GM21381 (cell line): ENCODE data around the gene COPG1.

Experiments
- ATAC-seq: cut with Tn5 transposase; IDR thresholded peaks from one replicate; pipeline ENCODE4 v1.9.1; 2021; ENCODE audit warnings: mild to moderate bottlenecking, moderate library complexity; ENCODE audit not compliant: unreplicated experiment

COPG1 gene

DNA sequence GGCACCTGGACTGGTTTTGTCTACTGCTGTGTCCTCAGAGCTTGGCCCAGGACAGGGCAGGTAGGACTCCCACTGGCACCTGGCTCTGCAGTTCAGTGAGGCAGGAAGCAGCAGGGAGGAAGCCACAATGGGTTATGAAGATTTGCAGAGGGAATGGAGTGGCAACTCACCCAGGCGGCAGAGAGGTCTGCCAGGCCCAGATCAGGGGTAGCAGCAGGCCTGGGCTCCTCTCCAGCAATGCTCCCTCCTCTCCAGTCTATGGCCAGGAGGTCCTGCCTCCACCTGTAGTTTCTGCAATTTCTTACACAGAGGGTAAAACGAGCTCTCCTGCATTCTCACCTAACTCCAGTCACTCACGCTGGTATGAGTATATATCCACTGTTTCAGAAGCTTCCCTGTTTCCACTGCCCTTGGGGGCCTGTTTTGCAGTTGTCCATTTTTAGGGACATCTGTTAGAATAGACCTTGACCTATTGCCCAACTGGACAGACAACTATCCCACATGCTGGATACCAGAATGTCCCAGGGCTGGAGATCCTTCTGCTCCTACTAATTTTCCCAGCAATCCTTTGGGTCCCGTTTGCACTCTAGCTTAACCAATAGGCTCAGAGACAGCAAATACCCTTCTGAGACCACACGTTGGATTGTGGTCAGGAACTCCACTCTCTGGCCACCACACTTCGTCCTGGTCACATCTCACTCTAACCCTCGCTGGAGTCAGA is 64.4 kb downstream of the COPG1 start:
- ATAC-seq: no peak

DNA sequence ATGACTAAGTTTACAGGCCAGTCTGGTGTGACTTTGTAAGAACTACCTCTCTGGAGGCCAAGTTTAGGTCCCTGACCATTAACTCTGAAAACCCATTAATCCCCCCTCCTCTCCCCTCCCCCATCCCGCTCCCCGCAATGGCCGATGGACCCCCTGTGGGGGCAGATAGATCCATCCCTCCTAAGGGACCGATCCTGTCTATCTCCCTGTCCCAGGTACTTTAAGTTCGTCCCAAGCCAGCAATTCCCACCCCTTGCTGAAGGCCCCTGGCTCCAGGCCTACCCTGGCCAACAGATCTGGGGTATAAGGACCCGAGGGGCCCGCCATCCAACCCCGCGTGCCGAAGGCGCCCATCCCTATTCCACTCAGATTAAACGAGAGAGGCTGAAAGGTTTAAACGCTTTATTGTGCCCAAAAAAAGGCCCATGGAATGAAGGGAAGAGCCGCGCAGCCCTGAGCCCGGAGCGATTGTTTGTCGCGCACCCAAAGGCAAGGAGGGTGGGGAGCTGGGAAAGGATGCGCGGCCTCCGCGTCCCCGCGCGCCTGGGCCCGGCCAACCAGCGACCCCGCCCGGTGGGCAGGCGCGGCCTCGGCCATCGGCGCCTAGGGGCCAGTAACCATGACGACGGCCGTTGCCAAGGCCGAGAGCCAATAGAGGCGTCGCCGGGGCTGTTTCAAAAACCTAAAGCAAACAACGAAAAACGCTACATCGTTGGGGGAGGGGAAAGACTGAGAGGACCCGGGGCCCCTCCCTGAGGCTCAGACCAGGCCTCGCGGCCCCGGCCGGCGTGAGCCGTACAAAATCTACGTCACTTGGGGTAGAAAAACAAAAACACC is 65.2 kb downstream of the COPG1 start:
- ATAC-seq: peak; percentile 40

DNA sequence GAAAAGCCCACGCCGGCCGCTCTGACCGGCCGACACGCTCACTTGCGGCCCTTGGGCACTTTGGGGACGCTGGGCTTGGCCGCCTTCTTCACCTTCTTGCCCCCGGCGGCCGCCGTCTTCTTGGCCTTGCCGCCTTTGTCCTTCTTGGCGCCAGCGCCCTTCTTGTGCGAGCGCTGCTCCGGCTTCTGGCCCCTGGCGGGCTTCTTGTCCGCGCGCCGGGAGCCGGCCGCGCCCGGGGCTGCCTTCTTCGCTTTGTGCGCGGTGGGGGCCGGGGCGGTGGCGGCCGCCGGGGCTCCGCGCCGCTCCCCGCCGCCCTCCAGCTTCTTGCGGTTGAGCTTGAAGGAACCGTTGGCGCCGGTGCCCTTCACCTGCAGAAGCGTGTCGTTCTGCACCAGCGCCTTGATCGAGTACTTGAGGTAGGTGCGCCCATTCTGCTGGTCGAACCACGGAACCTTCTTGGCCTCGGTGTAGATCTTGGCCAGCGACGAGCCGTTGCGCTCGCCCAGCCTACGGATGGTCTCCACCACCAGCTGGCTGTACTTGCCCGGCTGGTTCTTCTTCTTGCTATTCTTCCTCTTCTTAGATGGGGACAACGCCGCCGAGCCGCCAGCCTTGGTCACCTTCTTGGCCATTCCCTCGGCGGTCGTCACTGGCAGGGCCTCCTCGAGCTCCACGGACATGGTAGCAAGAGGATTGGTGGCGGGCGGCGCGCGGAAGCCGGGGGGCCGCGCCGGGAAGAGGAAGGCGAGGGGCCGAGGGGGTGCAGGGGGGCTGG is 66.0 kb downstream of the COPG1 start:
- peak; percentile 6 for ATAC-seq

DNA sequence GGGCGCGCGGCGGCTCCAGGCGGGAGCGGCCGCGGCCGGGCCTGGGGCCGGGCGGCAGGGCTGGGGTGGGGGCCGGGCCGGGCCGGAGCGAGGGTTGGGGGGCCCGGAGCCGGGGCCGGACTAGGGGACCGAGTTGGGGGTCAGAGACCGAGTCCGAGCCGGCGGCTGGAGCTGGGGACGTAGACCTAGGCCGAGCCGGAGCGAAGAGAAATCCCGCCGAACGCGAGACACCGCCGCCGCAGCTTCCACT is 66.5 kb downstream of the COPG1 start:
- no peak for ATAC-seq

DNA sequence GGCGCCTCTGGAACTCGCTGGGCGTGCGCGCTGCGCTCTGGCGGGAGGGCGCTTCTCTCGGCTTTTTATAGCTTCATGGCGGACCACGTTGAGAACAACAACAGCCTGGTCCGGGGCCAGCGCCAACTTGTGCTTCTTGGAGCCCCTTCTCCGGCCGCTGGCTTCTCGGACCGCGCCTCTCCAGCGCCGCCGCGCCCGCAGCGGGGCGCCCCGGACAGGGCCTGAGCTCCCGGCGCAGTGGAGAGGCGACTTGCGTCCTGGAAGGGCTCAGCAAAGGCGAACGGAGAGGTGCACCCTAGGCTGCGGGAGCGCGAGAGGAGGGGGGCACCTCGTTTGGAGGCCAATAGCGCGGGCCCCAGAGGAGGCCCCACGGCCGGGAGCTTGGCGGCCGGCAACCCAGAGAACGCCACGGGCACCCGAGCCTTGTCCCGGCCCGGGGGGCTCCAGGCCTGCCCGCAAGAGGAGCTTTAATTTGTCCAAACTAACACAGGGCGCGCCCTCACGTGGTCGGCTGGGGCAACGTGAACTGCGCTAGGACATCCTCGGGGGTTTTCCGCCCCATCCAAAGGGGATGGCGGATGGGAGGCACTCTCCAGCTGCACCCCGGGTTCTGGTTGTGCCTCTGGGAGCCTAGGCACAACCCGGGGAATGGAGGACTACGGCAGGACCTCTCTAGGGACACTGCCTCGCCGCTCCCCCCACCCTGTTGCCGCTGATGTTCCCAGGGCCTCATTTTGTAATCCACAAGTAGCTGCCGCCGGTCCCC is 67.0 kb downstream of the COPG1 start:
- ATAC-seq: peak; percentile 42

DNA sequence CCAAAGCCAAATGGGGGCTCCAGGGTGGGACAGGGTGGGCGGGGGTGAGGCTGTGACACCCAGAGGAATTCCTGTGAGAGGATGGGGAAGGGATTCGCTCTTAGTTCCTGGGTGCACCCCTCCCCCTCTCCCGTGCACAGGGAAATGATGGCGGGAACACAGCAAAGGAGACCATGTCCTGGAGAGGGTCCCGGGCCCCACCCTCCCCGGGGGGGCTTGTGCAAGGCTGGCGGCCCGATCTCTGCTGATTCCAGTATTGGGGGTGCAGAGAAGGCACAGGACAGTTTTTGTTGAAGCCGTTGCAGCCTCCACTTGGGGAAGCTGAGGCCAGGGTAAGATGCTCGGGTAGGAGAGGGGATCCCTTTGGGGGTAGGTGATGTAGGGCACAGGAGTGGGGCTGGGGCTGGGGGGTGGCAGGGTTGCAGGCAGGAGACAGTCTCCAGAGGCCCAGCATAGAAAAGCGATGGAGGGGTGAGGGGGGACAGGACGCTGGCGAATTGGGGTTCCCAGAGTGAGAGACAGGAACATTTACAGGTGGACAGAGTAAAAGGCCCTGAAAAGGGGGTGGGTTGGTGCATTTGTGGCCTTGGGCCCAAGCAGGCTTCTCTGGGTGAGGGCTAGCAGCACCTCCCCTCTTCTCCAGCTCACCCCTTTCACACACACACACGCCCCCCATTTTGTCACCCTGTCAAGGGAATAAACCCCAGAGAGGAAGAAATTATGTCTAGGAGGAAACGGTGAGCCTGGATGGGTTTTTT is 67.8 kb downstream of the COPG1 start:
- no peak for ATAC-seq

DNA sequence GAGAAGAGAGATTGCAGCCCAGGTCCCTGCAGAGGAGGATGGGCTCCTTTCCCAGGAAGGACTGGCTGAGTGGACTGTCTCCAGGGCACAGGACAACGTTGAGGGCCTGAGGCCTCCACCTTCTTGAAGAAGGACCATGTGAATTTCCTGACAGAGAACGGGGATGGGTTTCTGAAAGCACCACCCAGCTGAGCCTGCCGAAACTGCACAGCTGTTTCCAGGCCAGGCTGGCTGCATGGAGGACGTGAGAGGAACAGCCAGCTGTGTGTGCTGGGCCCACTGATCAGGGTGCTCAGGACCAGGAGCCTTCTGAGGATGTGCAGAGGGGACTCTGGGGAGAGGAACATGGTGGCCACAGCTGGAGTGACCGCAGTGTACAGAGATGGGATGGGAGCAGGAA is 68.4 kb downstream of the COPG1 start:
- ATAC-seq: no peak

DNA sequence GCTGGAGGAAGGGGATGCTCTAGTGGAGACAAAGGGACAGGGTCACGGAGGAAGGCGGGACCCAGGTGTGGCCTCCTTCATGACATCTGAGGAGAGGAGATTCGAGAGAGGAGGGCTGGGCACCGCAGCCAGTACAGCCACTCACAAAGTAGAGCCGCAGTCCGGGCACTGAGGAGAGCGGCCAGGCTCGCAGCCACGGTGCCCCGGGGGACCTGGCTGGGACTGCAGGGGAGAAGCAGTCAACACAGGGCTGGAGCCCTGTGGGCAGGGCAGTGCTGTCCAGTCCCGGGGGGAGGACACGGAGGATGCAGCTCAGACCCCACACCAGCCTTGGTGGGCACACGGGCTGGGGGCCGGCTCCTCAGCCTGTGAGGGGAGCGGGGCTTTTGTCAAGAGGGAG is 69.5 kb downstream of the COPG1 start:
- ATAC-seq: no peak

DNA sequence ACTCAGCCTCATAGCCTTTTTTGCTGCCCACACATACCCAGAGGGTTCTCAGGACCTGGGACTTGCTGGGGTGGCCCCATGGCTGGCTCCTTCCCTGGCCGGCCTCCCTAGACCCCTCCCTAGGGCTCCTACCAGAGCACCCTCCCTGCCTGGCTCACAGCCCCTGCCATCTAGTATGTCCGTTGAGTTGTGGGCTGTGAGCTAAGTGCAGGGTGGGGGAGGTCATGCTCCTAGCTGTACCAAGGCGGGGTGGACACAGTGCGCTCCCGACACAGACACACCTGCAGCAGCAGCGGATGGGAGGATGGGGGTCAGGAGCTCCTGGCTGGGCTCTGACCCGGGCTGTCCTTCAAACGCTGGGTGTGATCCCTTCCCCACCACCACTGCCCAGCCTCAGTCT is 70.9 kb downstream of the COPG1 start:
- ATAC-seq: no peak

DNA sequence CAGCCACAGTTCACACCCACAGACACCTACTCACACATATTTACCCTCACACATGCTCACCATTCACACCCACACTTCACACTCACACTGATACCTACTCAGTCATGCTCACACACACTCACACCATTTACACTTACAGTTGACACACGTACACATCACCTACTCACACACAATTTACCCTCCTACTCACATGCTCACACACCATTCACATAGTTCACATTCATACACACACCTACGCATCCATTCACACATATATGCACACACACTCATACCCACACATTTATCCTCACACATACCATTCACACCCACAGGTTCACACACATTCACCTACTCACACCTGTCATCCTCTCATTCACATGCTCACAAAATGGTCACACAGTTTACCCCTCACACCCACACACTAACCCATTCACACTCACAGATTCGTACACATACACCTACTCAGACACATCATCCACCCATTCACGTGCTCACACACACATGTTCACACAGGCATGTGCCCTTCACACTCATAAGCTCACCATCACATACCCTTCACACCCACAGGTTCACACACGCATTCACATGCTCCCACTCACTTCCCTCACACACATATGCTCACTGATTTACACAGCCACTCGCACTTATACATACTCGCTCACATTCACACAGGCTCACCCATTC is 71.5 kb downstream of the COPG1 start:
- no peak for ATAC-seq

DNA sequence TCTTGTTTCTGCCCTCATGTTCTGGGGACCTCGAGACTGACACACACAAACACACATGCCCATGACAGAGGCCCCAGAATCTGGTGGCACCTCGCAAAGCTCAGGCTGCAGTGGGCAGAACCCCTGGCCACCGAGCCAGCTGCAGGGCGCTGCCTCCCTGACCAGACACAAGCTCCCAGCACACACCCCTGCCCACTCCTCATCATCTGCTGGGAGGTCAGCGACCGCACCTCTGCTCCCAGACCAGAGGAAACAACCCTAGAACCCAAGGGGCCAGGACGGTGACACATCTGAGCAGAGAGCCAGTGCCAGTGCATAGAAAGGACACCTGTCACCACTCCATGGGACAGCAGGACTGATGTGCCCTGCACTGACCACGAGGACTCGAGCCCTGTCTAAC is 72.5 kb downstream of the COPG1 start:
- ATAC-seq: no peak

DNA sequence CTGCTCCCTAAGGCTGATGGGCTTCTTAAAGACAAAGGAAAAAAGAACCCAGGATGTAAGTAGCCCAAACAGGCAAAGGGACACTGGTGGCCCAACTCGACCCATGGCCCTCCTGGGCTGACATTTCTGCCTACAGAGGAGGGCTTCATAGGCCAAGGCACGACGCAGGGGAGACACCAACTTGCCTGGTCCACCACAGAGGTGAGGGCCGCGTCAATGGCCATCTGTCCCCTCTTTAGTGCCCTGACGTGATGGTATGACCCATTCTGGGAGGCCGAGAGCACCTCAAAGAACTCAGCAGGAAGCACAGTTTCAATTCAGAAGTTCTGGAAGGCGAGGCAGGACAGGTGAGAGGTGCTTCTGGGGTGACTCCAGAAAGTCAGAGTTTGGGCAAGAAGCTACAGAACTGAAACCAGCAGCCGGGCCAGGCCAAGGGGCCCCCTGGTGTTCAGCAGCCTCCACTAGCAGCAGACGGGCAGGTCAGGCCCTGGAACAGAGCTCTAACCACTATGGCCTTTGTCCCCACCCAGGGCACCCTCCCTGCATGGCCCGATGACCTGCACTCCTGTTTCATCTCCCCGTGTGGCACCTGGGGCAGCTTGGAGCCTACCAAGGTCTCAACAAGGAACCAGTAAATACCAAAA is 74.4 kb downstream of the COPG1 start:
- ATAC-seq: no peak

DNA sequence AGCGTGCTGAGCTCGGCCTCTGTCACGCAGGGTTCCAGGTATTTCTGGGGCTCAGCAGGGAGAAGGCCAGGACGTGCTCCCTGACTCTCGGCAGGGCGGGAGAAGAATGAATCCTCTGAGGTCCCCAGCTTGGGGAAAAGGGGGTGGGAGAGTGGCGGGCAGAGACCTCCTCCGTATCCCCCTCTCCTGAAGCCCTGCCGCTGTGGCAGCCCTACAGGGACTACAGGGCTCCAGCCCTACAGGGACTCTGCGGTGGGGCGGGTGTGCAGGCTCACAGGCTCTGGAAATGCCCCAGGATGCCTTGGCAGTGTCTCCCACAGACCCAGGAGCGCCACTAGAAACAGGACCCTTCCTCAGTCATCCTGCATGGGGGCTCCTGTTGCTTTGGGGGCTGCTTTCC is 75.4 kb downstream of the COPG1 start:
- ATAC-seq: no peak

DNA sequence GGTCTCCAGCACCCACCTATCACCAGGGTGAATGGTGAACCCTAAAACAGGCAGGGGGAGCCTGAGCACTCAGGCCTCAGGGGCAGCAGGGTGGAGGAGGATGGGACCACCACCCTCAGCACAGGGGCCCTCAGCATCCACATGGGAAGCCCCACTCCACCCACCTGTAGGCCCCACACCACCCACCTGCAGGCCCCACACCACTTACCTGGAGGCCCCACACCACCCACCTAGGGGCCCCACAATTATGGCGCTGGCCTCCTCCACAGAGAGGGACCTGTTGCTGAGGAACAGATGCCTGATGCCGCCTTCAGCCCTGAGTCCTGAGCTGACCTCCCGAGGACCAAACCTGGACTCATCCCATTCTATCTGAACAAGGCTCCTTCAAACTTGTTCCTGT is 76.0 kb downstream of the COPG1 start:
- no peak for ATAC-seq

DNA sequence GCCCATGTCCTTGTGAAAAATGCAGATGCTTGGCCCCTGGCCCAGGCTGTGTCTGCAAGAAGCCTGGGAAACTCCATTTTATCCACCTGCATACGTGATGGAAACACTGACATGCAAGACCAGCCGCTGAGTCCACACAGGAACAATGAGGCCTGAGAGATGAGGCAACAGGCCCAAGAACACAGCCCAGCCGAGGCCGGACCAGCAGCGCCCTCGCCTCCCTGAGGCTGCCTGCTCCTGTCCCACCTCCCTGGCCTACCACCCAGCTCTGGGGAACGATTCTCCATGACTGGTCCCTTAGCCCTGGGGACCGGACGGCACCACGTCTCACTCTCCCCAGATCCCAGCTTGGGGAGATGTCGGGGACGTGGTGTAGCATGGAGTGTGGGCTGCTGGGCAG is 76.7 kb downstream of the COPG1 start:
- no peak for ATAC-seq

DNA sequence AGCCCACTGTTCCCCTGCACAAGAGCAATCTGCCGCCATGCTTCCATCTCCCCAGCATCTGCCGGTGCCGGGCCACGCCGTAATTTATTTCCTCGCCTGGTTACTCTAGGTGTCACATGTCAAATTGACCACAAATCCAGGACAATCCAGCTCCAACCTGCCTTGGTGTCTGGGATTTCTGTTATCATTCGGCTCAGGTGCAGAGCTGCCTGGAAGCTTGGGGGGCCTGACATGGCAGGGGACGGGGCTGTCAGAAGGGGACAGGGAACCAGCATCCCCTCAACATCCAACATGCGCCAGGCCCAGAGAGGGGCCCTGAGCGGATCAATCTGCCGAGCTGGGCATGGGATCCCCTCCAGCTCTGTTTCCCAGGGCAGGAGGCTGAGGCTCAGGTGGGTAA is 77.2 kb downstream of the COPG1 start:
- ATAC-seq: no peak
